Activated naive CD8-positive, alpha-beta T cell treated with anti-CD3 and anti-CD28 coated beads, Interleukin-2, amount 10 ng/mL, durations not matched to agents 7 days and 5 days (primary cell): ENCODE data around the gene HCN1. TPM values are rescaled to one million over a fixed set of nuclear protein-coding genes. Genes with fewer than 3 reads are reported as not detected.
"Not testable (repeated sequence)": the region's sequence is repeated elsewhere in the genome, so short reads cannot be mapped to it uniquely, and the experiment has no call there.

Experiments used
- ATAC-seq: fragments of 150-1000 bp; cut with Tn5 transposase; one replicate; pipeline ENCODE4 v1.10.0; 2021; ENCODE audit warnings: low read depth, moderate library complexity
- POLR2A ChIA-PET: fragments of 350-600 bp; sonication (Branson Sonifier 250); formaldehyde crosslinking; loops from one replicate; lab custom pipeline; 2021; ENCODE audit warnings: antibody characterized with exemption; lab: Charles Lee
- DNase-seq: peaks from one replicate; pipeline ENCODE4 v3.0.0; 2021
- H3K27ac Mint-ChIP-seq: one replicate; pipeline ENCODE4 v1.8.0; 2022; ENCODE audit warnings: mild to moderate bottlenecking, mixed read lengths
- H3K27me3 Mint-ChIP-seq: one replicate; pipeline ENCODE4 v1.8.0; 2022; ENCODE audit warnings: mild to moderate bottlenecking, moderate library complexity, mixed read lengths
- H3K36me3 Mint-ChIP-seq: one replicate; pipeline ENCODE4 v1.8.0; 2021; ENCODE audit warnings: mild to moderate bottlenecking, mixed read lengths
- H3K4me1 Mint-ChIP-seq: one replicate; pipeline ENCODE4 v1.8.0; 2021; ENCODE audit warnings: mixed read lengths
- H3K4me3 Mint-ChIP-seq: one replicate; pipeline ENCODE4 v1.8.0; 2022; ENCODE audit warnings: mild to moderate bottlenecking, moderate library complexity, mixed read lengths
- H3K9me3 Mint-ChIP-seq: one replicate; pipeline ENCODE4 v1.8.0; 2021; ENCODE audit warnings: mixed read lengths
- total RNA-seq, 2 experiments: library from RNA; stranded (reverse); gene quantifications; one replicate each; pipeline ENCODE4 v1.2.3, GENCODE V29; 2021

Gene HCN1
- total RNA-seq, 2 experiments from 2014 or later, result not detected

DNA sequence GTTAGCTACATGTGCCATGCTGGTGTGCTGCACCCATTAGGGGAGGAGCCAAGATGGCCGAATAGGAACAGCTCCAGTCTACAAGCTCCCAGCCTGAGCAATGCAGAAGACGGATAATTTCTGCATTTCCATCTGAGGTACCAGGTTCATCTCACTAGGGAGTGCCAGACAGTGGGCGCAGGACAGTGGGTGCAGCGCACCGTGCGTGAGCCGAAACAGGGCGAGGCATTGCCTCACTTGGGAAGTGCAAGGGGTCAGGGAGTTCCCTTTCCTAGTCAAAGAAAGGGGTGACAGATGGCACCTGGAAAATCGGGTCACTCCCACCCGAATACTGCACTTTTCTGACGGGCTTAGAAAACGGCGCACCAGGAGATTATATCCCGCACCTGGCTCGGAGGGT is 251.3 kb downstream of the HCN1 start:
- H3K9me3 Mint-ChIP-seq, H3K4me3 Mint-ChIP-seq, ATAC-seq, H3K4me1 Mint-ChIP-seq, DNase-seq, H3K27ac Mint-ChIP-seq, H3K36me3 Mint-ChIP-seq, POLR2A ChIA-PET, H3K27me3 Mint-ChIP-seq: not testable (repeated sequence)

DNA sequence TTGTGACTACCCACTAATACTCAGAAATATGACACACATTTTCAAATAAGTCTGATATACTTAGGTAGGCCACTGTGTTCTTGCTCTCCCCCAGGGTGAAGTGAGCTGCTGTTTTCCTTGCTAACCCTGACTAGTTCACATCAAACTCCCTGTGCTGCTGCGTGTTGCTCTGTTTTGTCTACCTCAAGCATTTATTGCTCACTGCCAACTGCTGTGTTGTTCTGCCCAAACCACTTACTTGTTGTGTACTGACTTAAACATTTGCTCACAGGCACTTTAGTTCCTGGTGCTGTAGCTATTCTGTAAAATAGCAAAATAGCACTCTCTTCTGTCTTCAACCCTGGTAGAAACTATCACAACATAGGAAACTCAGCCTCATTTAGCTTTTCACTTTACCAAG is 255.7 kb downstream of the HCN1 start:
- H3K9me3 Mint-ChIP-seq, result peaks cover 4% of the 10 kb centered on the region
- no peak overlapping the region for H3K4me3 Mint-ChIP-seq
- POLR2A ChIA-PET, result no interaction called here
- H3K27ac Mint-ChIP-seq, result no peak overlapping the region
- no peaks in the 10 kb centered on the region for H3K4me1 Mint-ChIP-seq
- ATAC-seq (no peak), DNase-seq (no peak)
- H3K27me3 Mint-ChIP-seq, result no peaks in the 10 kb centered on the region
- H3K36me3 Mint-ChIP-seq, result no peaks in the 10 kb centered on the region

DNA sequence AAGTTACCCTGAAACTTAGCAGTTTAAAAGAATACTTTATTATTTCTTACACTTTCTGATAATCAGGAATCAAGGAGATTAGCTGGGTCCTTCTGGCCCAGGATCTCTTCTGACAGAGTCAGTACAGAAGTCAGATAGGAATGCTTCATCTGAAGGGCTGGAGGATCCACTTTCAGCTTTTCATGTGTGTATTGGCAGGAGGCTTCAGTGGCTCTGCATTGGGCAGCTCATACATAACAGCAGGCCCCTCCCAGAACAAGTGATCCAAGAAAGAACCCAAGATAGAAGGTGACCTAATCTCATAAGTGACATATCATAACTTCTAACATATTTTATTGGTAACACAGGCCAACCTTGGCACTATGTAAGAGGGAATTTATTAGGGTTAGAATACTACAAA is 258.4 kb downstream of the HCN1 start:
- Mint-ChIP-seq H3K36me3 (no peaks in the 10 kb centered on the region), H3K4me3 (no peak overlapping the region), H3K9me3 (peaks cover 5% of the 10 kb centered on the region), H3K27ac (no peak overlapping the region), H3K4me1 (no peaks in the 10 kb centered on the region), H3K27me3 (no peaks in the 10 kb centered on the region)
- POLR2A ChIA-PET, result no interaction called here
- ATAC-seq, result no peak
- no peak for DNase-seq

DNA sequence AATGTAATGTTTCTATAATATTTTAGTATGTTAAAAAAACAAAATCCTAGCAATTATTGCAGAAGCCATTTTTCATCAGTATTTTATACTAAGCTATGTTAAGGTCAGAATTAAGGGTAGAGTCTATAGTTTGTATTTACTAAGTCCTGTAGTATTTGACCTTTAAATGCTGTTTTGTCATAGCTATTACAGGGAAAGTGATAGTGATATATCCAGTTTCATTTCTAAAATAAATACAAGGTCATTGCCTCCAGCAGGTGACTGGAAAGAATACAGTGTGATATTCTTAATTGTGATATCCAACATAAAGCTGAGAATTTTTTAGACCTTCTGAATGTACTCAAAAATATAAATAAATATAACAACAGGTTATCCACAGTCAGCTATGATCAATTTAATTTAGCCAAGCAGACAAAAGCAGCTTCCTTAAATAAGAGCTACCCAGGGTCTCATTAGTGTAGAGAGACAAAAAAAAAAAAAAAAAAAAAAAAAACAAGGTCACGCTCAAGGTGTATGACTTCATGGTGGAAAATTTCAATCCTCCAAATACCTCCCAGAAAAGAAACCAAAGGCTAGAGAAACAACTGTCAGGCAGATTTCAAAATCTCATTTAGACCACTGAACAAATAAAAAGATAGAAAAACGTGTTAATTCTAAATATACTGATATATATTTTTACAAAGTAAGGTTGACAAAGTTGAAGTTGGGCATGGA is 278.7 kb downstream of the HCN1 start:
- POLR2A ChIA-PET, result no interaction called here
- H3K27me3 Mint-ChIP-seq, result no peaks in the 10 kb centered on the region
- H3K4me3 Mint-ChIP-seq, result no peak overlapping the region
- no peak for ATAC-seq
- H3K36me3 Mint-ChIP-seq, result no peaks in the 10 kb centered on the region
- DNase-seq, result no peak
- H3K9me3 Mint-ChIP-seq, result peaks cover 9% of the 10 kb centered on the region
- H3K4me1 Mint-ChIP-seq, result no peaks in the 10 kb centered on the region
- no peak overlapping the region for H3K27ac Mint-ChIP-seq

DNA sequence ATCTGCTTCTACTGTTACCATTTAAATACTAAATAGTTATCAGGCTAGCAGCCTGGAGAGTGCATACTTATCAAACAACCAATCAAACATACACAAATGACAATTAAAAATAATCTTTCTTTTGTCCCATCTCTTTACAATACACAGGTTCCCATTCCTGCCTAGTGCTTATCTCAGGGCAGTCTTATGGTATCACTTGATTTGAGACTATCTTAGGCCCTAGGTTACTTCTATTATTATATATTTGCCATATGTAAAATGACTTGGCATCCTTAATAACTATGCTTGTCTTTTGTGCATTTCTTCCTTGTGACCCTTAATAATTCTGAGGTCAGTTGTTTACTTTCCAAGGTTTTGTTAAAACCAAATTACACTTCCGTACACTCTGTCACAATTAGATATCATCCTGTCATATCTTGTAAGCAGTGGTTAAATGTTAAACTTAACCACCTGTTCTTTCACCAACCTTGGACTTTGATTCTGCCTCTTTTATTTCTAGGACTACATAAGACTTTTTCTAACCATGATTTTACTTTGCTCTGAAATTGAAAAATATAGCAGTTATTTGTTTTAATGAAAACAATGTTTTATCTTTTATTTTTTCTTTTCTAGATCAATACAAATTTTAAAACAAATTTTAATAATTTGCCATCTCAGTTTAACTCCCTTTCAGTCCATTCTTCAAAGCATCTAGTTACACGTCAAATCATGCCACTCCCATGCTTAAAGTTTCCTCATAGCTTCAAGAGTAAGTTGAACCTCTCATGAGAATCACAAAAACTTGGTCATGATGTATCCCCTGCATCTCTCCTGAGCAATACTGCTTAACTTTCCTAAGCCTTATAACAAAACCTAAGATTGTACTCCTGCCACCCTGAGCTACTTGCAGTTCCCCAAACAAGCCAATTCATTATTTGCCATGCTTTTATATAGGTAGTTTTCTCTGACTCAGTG is 281.3 kb downstream of the HCN1 start:
- DNase-seq (no peak), ATAC-seq (no peak)
- no peaks in the 10 kb centered on the region for H3K4me1 Mint-ChIP-seq
- H3K36me3 Mint-ChIP-seq, result no peaks in the 10 kb centered on the region
- H3K27ac Mint-ChIP-seq, result no peak overlapping the region
- H3K9me3 Mint-ChIP-seq, result peaks cover 10% of the 10 kb centered on the region
- H3K4me3 Mint-ChIP-seq, result no peak overlapping the region
- POLR2A ChIA-PET, result no interaction called here
- H3K27me3 Mint-ChIP-seq, result no peaks in the 10 kb centered on the region

DNA sequence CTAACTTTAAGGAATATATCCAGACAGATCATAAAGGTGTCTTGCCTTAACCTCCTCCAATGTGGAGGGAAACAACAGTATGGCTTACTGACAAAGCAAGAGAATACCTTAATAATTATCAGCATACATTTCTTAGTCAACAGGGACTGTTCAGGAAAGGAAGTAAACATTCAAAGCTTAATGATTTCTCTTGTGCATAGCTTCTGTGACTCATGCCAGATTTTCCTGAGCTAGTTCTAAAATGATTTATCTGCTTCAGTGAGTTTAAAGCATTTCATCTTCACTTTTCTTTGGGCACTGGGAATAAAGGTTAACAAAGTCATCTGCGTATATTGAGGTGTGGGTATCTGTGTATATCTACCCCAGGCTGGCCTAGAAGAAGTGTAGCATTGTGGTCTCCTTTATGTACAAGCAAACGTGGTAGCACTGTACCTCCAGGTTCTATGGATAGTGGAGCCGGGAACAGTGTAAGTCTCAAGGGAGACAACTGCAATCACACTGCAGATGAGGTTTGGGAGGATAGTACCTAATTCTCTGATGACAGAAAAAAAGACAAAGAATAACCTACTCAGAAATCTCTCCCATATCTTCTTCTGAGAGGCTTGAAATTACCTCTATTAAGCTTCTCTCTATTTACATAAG is 284.1 kb downstream of the HCN1 start:
- H3K36me3 Mint-ChIP-seq, result no peaks in the 10 kb centered on the region
- no peaks in the 10 kb centered on the region for H3K27me3 Mint-ChIP-seq
- ATAC-seq (no peak), DNase-seq (no peak)
- H3K9me3 Mint-ChIP-seq, result peaks cover 9% of the 10 kb centered on the region
- H3K27ac Mint-ChIP-seq, result no peak overlapping the region
- H3K4me1 Mint-ChIP-seq, result no peaks in the 10 kb centered on the region
- H3K4me3 Mint-ChIP-seq, result no peak overlapping the region
- POLR2A ChIA-PET, result no interaction called here

DNA sequence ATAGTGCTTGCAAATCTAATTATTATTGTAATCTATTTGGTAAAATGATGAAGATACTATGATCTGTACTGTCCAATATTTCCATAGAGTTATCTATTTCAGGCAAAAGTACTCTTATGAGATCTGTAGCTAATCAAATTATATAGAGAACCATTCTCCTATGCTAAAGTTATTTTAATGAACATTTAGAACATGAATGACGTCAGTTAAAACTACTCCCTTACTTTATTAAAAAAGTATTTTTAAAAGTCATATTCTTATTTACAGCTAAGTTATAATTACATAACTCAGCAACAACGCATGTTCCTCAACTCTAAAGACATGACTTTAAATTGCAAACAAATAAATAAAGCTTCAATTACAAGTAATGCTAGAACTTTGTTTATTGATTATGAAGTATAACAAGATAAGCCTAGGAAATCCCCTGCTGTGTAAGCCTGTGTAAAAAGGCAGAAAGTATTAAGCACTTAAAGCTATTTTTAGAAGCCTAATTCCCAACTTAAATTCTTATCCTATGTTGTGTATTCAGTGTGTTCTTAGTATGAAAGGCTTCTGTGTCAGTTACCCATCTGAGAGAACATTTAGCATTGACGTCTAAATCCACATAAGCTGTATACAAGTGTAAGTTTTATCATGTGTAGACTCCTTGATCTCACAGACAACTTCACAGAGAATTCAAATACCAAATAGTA is 285.7 kb downstream of the HCN1 start:
- peaks cover 8% of the 10 kb centered on the region for H3K9me3 Mint-ChIP-seq
- no peaks in the 10 kb centered on the region for H3K4me1 Mint-ChIP-seq
- H3K27me3 Mint-ChIP-seq, result no peaks in the 10 kb centered on the region
- H3K27ac Mint-ChIP-seq, result no peak overlapping the region
- ATAC-seq, result no peak
- DNase-seq, result no peak
- H3K4me3 Mint-ChIP-seq, result no peak overlapping the region
- POLR2A ChIA-PET, result no interaction called here
- H3K36me3 Mint-ChIP-seq, result no peaks in the 10 kb centered on the region

DNA sequence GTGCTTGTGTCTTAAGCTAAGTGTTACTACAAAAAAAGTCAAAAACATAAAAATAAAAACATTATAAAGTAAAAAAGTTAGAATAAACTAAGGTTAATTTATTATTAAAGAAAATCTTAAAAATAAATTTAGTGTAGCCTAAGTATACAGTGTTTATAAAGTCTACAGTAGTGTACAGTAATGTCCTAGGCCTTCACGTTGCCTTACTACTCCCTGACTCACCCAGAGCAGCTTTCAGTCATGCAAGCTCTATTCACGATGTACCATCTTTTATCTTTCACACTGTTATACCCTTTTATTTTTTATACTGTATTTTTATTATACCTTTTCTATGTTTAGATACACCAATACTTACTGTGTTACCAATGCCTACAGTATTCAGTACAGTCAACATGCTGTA is 288.1 kb downstream of the HCN1 start:
- Mint-ChIP-seq H3K27ac (no peak overlapping the region), H3K9me3 (peaks cover 3% of the 10 kb centered on the region), H3K27me3 (no peaks in the 10 kb centered on the region), H3K36me3 (no peaks in the 10 kb centered on the region), H3K4me1 (no peaks in the 10 kb centered on the region), H3K4me3 (no peak overlapping the region)
- POLR2A ChIA-PET, result no interaction called here
- ATAC-seq, result no peak
- DNase-seq, result no peak

DNA sequence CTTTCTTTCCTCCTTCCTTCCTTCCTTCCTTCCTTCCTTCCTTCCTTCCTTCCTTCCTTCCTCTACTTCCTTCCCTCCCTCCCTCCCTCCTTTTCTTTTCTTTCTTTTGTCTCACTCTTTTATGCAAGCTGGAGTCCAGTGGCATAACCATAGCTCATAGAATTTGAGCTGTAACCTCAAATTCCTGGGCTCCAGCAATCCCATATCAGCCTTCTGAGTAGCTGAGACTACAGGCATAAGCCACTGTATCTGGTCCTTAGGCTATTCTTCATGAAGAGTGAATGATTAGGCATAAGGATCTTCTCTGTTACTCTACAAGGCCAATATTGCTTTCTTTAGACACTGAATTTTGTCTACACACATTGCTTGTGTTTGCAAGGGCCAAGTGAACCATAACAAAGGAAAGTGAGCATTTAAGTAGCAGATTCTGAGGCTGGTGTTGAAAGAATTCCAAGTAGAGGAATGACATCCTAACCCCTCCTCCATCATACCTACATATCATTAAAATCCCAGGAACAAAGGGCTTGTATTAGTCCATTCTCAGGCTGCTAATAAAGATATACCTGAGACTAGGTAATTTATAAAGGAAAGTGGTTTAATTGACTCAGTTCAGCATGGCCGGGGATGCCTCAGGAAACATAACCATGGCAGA is 293.2 kb downstream of the HCN1 start:
- POLR2A ChIA-PET, result no interaction called here
- no peak overlapping the region for H3K27ac Mint-ChIP-seq
- H3K4me1 Mint-ChIP-seq, result no peaks in the 10 kb centered on the region
- H3K36me3 Mint-ChIP-seq, result no peaks in the 10 kb centered on the region
- ATAC-seq (no peak), DNase-seq (no peak)
- no peaks in the 10 kb centered on the region for H3K27me3 Mint-ChIP-seq
- H3K9me3 Mint-ChIP-seq, result peaks cover 2% of the 10 kb centered on the region
- no peak overlapping the region for H3K4me3 Mint-ChIP-seq

DNA sequence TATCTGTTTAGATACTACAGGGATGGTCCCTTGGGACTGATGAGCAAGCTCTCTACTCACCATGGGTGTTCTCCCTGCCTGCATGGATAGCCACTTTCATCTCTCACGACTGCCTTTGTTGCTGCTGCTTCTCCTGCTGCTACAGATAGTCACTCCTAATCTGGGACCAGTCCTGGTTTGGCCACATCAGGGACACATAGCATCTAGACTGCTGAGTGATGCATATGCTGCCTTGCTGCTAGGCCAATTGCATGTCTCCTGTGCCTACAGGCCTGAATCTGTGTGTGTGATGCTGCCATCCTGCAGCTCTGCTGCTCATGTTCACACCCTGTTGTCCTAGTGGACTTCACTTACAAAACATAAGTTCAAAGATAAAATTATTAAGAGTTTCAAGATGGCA is 297.1 kb downstream of the HCN1 start:
- no peak overlapping the region for H3K4me3 Mint-ChIP-seq
- no peaks in the 10 kb centered on the region for H3K4me1 Mint-ChIP-seq
- POLR2A ChIA-PET, result no interaction called here

DNA sequence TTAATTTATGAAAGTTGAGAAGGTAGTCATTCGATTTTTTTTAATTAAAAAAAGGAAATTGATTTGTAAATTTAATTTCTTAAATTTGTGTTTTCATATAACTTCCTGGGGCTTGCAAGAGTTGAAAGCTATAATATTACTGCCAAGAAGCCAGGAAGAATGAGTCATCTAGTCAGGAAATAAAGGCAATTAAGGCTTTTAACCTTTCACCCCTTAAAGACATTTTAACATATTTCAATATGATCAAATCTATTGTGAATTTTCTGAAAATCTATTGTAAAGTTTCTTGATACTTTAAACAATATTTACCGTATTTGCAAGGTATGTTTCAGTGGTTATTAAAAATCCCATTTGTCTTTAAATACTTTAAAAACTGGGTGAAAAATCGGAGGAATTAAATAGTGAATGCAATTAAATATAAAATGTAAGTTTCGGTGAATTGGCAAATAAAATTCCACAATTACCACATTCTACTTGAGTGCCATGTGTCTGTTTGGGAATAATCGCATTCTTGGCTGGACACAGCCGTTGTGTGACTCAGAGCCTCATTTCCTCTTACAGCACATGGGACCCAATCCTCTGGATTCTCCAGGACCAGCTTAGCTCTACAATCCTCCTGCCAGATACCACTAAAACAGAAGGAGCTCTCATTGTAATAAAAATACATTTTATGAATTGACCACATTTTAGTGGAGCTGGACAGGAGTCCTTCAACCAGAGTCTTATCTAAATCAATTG is 310.7 kb downstream of the HCN1 start:
- Mint-ChIP-seq H3K27ac (no peak overlapping the region), H3K9me3 (peaks cover 6% of the 10 kb centered on the region), H3K4me1 (no peaks in the 10 kb centered on the region), H3K27me3 (no peaks in the 10 kb centered on the region), H3K4me3 (no peak overlapping the region), H3K36me3 (no peaks in the 10 kb centered on the region)
- ATAC-seq, result no peak
- POLR2A ChIA-PET, result no interaction called here
- no peak for DNase-seq

More for the DNA sequence above, 297.1 kb downstream of the HCN1 start:
- Mint-ChIP-seq H3K27me3 (no peaks in the 10 kb centered on the region), H3K36me3 (no peaks in the 10 kb centered on the region), H3K27ac (no peak overlapping the region), H3K9me3 (peaks cover 2% of the 10 kb centered on the region)
- no peak for ATAC-seq
- DNase-seq, result no peak

DNA sequence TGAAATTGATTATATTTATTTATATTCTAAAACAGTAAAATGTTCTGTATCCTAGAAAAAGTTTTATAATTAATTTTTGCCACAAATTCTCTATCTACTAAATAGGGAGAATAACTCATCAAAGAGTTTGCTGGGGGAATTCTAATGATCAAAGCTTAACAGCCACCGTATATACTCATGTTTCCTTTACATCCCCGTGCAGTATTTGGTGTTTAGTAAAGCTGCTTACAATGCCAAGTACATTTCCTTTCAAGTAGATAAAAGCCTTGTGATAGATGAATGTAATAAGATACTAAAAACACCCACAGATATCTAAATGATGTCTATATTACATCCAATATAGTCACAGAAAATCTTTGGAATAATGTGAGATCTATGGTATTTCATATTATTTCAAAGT is 312.2 kb downstream of the HCN1 start:
- POLR2A ChIA-PET, result no interaction called here

More for the DNA sequence above, 312.2 kb downstream of the HCN1 start:
- H3K9me3 Mint-ChIP-seq, result peaks cover 6% of the 10 kb centered on the region
- no peak for DNase-seq
- no peak overlapping the region for H3K4me3 Mint-ChIP-seq
- no peak overlapping the region for H3K27ac Mint-ChIP-seq
- H3K4me1 Mint-ChIP-seq, result no peaks in the 10 kb centered on the region
- H3K36me3 Mint-ChIP-seq, result no peaks in the 10 kb centered on the region
- no peaks in the 10 kb centered on the region for H3K27me3 Mint-ChIP-seq
- no peak for ATAC-seq
